ENCODE measurements around the gene FYN.

Gene FYN

DNA sequence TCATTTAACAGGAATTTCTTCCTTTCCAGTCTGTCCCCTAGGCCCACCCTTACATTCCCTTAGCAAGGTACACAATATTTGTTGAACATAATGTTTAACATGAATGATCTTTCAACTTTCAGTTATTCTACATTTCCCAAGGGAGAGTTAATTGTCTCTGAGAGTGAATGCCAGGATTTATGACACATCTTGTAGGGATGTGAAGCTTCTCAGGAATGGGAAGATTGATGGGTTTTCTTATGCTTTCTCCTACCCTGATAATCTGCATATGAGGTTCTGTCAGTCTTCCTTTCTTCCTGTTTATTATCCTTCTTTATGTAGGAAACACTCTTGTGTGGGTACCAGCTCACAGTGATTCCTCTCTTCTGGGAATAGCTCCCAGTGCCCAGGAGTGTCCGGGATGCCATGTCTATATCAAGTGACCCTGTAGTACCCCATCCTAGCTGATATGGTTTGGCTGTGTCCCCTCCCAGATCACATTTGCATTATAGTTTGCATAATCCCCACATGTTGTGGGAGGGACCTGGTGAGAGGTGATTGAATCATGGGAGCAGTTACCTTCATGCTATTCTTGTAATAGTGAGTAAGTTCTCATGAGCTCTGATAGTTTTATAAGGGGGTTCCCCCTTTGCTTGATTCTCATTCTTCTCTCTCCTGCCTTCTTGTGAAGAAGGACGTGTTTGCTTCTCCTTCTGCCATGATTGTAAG is 7.1 kb upstream of the FYN start:
- DNase-seq = no peak

DNA sequence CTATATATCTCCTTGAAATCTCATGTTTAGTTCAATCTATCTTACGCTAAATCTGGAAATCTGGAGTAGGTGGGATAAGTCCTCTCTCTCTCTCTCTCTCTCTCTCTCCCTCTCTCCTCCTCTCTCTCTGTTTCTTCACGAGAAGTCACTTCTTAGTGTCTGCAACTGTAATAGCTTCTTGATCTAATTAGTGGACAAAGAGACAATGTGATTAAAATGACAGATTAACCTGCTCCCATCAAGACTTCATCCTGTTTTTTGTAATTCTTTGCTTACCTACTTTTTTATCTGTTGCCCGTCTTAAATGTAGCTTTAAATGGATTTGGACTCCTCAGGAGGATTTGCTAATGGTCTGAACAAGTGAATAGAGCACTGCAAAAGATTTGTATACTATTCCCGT is 2.5 kb upstream of the FYN start:
- DNase-seq = no peak

DNA sequence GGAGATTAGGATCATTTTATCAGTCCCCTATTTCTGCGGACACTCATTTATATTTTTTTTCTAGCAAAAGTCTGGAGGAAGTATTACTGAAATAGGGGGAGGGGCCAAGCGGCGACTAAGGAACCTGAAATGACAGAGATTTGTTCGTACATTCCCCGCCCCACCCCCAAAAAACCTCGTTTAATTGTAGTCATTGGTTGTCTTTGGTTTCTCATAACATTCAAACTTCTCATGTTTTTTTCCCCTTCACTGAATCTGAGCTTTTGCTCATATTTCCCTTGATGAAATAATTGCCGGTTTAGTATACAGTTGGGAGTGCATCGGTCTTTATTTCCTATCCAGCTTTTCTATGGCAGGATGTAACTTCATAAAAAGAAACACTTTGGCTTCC is 768 bp upstream of the FYN start:
- DNase-seq = no peak

DNA sequence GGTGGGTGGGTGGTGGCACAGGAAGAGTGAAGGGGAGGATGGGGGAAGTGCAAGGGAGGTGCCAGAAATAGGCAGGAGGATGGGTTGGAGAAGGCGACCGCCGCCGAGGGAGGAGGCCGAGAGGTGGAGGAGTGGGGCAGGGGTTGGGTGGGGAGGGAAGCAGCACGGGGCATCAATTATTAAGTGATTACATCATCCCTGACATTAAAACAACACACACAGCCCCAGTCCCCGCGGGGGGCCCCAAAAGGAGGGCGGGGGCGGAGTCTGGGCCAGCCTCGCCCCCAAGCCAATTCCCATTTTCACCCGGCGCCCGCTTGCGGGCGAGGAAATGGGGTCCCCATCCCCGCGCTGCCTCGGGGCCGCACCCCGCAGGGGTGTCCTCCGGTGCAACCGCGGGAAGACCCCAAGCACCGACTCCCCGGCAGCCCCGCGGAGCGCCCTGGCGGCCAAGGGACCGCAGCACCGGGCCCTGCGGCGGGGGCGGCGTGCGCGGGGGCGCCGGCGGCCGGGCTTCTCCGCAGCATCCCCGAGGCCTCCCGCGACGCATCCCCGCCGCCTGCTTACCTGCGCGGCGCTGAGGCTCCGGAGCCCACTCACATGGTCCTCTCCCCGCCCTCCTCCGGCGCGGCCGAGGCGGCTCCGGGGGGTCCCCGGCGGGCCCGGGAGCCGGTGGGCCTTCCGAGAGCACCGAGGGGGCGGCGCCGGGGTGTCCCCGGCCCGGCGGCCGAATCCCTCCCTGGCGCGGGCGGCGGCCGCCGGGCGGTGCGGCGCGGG is 663 bp downstream of the FYN start:
- DNase-seq = peak; percentile 88

DNA sequence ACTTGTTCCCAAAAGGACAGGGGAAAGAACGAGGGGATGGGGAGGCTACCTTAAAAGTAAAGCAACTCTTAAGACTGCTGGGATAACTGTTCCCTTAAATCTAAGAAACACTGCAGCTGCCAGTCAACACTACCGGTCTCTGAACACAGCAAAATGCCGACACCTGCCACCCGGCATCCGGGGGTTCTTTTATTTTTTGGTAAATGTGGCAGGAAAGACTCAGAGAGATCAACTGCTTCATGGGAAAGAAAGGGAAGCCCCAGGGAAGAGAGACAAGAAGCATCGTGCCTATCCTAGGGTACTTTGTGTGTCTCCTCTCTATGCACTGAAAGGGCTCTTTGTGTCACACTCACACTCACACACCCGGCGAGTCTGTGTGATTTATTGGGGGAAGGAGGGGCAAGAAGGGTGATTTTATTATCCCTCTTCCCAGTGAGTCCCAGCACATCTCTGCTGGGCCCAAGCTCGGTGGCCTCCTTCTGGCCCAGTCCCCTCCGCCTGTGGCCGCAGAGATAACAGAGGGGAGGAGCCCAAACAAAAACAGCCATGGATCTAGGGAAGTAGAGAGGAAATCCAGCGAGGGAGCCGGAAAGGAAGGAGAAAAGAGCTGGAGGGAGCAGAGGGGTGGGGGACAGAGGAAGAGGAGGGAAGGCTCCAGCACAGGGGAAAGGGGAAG is 1.4 kb downstream of the FYN start:
- peak; percentile 78 for DNase-seq

DNA sequence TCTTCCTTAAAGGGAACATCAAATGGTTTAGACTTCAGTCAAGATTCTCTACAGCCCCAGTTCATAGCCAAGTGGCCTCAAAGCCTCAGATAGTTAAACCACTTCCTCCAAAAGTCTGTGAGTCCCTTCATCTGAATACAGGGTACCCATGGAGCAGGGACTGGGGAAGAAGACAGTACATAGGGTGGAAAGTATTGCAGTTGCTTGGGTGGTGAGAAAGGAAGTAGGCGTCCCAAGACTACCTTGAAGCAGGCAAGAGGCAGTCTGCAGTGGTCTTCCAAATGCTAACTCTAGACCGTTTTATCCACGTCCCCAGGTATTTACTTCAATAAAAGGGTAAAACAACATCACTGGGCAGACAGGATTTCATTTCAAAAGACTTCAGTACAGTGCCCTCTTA is 2.0 kb downstream of the FYN start:
- DNase-seq = no peak

DNA sequence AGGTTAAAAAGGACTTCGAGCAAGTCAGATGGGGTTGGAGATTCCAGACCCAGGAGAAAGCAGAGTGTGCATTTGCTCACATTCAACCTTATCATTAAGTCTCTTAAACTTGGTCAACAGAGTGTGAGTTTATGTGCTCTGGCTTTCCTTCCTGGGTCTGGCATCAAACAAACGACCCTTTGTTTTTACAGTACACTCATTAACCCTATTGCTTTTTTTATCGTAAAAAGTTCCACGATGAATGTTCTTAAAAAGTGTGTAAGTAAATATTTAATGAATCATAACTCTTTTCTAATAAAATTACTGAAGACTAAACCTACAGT is 2.5 kb downstream of the FYN start:
- DNase-seq = no peak

DNA sequence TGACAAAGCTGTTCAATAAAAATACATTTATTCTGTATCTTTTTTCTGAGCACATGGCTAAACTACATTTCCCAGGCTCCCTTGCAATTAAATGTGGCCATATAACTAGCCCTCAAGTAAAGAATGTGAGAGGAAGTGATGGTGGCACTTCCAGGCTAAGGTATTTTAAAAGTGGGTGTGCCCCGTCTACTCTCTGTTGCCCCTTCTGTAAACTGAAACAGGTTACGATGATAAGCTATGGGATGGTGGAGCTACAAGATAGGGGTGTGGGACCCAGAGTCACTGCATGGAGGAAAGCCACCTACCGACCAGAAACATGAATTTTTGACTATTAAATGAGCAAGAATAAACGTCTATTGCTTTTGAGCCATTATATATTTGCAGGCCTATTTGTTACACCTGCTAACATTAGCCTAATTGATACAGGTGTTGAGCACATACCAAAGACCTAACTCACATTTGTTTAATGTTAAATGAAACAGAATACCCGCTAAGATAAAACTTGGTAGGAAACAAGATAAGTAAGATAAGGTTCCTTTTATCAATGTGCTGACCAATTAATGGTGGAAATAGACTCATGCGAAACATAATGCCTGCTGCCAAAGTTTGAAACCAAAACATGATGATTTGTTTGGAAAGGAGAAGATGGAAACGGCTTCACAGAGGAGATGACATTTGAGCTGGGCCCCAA is 3.1 kb downstream of the FYN start:
- no peak for DNase-seq

DNA sequence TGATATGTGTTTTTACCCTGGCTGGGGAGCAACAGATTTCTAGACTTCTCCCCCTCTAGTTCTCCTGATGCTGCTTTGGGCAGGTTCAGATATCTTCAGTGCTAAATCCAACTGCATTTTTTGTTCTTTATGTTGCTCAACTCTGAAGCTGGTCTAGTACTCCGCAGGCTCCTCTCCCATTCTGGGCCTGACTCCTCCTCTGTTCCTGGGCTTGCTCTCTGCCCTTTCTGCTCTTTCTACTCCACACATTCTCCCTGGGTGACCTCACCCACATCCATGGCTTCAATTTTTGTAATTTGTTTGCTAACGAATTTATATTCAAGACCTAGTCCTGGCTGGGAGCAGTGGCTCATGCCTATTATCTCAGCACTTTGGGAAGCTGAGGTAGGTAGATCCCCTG is 6.4 kb downstream of the FYN start:
- no peak for DNase-seq

DNA sequence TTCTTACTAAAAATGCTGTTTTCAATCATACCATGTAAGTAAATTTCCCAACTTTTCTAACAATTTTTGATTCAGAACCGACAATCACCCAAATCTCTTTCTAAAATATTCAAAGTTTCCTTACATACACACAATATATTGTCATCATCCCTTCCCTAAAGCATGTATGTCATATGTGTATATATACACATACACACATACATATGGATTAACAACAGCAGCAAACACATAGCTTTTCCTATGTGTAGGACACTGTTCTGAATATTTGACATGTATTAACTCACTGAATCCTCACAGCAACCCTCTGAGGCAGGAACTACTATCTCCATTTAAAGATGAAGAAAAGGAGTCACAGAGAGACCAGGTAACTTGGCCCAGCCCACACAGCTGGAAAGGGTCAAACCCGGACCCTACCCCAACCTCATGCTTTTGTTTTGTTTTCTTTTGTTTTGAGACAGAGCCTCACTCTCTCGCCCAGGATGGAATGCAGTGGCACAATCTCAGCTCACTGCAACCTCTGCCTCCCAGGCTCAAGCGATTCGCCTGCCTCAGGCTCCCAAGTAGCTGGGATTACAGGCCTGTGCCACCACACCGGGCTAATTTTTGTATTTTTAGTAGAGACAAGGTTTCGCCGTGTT is 7.2 kb downstream of the FYN start:
- DNase-seq = no peak

DNA sequence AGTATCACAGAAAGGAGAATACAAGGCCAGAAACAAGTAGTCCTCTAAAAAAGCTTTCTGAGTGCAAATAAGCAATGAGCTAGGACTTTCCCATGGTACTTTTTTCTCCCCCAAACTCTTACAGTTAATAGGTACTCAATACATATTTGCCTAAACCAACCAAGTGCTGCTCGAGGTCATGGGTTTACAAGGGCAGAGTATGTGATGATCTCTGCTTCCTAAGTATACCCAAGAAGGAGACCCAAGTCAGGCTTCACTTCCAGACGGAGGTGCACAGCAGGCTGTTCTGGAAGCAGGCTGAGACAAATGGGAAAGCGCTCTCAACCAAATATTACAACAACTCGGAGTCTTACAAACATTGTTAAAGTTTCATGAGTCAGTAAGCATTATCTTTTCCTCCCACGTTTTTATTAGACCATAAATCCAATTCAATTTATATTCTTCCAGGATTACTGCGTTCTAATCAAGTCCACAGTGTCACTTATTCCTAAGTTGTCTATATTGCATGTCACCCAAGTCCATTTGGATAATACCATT is 8.1 kb downstream of the FYN start:
- DNase-seq = no peak

DNA sequence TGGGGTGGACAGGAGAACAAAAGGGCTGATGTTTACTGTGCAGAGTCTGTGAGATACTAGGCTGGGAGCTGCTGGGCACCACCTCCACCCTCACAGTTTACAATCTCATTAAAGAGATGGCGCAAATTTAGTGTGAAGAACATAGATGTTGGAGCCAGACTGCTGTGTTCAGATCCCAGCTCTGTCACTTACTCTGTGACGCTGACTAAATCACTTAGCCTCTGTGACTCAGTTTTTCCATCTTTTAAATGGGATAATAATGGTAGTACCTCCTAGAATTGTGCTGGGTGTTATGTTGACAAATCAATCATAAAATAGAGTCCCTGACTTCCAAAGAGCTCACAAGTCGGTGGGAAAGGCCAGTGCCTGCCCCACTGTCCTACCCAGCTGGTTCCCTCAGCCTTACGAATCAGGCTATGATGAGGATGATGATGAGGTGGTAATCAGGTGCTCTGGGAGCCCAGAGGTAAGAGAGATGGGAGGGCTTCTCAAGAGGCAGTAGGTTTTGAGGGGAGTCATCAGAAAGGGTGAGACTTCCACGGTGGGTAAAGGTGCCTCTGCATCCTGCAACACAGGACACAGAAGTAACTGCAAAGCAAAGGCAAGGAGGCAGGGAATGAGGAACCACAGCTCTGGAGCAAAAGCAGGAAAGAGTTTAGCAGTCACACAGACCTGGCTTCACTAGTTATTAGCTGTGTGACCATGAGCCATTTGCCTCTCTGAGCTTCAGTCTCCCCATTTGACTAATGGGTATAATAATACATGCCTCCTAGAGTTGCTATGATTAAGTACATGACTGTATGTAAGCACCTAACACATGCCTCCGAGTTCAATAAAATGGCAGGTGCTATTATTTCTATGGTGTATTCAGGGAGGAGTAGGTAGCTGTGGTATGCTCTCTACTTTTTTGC is 8.9 kb downstream of the FYN start:
- no peak for DNase-seq

DNA sequence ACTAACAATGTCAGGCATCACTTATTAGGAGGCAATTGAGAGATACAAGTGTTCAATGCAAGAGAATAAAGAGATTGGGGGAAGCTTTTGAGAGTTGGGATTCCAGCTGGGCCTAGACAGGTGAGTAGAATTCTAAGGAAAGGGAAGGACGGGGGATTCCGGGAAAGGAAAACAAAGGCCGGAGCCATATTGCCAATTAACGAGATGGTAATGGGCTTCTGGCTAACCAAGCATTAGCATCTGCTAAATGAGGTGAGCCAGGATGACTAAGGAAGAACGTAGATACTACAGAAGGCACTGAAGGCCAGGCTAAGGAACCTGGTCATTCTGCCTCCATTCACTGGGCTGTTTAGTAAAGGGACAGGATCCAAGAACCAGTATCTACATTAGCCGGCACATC is 10.5 kb downstream of the FYN start:
- no peak for DNase-seq

DNA sequence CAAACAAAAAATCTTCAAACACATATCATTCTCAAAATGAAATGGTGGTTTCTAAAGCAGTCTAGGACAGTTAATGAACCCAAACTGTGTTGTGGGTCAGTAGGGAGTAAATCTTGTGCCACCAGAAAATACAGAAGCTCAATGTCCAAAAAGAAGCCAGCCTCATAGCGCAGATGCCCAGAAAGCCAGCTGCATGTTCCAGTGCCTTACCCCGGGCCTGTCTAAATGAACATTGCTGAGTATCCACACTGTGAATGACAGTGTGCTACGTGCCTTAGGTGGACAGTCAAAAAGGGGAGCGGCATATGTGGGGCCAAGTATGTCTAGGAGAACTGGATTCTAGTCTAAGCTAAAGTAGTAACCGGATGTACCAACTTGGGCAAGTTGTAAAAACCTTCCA is 10.9 kb downstream of the FYN start:
- DNase-seq = no peak

DNA sequence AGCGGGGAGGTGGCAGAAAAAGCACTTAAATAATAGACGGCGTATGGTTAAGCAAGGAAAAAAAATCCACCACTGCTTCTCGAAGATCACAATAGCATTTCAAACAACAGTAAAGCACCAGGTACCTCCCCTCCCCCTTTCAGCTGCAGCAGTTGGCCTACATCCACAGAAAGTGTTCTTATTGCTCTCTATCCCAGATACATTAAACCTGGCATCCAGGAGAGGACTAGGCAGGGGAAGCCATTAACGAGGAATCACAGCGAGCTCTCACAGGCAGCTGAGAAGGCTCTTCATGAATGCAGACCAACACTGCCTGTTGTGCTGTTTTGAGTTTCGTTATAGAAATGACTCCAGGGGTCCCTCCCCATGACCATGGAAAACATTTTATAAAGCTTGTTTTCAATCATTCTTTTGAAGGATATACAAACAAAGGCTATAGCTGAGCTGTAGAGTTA is 11.8 kb downstream of the FYN start:
- no peak for DNase-seq

DNA sequence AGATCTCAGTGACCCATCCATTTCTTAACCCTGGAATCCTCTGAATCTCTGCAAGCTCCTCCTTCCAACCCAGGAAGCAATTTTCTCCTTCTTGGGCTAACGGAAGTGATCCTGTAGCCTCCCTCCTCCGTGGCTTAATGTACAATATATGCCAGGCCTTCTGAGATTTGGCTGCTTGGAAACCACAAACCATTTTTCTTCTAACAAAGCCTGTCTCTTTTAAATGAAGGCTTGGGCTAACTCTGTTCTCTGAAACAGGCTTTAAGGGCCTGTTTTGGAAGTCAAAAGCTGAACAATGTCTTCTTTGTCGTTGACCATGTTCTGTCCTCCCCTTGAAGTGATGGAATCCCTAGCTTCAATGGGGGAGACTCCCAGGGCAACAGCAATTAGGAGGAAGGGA is 14.9 kb downstream of the FYN start:
- no peak for DNase-seq

DNA sequence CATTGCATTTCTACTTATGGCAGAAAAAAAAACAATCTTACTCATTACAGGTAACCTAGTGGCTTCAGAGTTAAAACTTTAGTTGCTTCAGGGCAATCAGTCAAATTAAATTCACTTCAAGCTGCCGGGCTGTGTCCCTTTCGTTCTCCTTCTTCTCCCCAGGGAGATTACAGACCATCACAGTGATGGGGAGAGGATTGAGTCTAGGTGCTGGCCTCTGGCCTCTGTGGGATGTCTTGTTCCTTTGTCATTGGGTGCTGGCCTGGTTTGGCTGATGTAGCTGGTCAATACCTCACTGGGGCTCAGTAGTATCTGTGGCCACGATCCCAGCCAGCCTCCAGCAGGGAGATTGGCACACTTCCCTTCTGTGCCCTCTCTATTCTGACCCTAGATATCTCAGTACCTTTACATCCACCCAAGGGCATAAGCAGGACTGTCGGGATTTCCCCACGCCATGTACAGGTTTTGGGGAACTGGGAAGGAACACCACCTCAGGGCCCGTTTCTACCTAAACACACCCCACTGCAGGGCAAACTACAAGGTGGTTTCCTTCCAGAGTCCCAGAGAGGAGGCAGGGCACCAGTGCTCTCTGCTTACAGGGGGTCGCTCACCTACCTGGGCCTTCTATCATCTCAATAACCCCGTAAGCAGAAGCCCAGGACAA is 15.4 kb downstream of the FYN start:
- no peak for DNase-seq

DNA sequence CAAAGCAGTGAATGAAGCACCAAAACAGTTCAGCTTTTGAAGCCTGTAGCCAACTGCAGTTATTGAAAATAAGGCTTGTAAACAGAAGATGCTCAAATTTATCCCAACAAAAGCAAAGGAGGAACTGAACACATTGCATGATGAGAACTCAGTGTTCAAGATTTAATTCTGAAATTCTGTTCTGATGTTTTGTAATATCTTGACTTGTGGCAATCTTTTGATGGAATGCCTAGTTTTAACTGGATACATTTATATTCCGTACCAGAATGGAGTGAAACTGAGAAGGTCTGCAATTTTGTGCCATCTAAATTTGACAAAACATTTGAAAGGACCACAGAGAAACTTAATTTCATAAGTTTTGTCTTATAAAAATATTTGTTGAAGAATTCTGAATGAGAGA is 17.5 kb downstream of the FYN start:
- no peak for DNase-seq

DNA sequence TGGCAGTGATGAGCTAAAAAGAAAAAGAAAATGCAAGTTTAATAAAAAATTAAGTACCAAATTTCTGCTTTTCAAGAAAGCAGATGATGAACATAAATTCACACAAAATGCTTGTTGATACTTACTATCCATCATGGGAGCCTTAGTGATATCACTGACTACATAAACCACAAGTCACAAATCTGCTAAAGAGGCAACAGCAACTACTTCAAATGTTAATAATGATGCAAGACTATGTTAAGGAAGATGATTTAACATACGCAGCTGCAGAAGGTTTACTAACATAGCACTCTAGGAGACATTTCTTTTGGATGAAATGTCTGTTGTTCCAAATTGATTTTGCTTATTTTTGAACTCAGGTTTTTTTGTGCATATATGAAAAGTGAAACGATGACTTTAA is 18.6 kb downstream of the FYN start:
- no peak for DNase-seq

DNA sequence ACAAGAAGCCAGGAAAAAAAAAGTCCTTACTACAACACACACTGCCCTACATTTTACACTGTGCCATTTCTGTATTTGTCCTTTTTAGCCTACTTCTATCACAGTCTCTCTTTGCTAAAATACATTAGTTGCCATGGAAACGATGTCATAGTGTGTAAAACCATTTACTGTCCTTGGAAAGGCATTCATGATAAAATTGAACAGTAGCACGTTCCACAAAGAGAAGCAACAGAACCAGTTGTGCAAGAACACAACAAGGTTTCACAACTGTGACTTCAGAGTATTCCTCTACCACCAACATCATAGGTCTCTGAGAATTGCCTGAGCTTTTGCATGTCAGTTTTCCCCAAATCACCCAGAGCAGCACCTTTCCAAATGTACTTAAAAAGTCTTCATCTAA is 20.5 kb downstream of the FYN start:
- no peak for DNase-seq

DNA sequence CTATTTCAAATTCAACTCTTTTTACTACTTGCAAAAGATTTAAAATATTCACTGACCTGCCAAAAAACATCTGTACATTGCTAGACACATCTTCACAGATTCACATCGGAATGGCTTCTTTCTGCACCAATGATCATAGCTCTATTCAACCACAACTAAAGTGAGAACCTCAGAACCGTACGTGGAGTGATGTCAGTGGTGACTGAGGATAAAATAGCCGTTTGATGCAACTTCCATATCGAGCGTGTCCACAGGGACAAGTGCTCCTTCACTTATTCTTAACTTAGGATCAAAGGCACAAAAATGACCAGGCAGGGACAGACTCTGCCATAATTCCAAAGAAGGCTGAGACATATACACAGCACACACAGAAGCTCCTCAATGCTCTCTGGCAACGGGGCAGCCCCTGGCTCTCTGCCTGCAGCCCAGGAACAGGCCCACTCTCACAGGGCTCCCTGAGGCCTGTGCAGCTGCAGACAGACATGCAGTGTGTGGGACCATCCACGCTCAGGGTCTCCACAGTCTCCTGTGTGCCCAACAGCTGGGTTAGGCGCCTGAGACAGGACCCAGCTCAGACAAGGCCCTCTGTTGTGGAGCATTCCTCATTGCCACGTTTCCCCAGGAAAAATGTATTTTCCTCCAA is 22.8 kb downstream of the FYN start:
- no peak for DNase-seq
